ENCODE results near the gene OR5J2. TPM values are rescaled to one million over a fixed set of nuclear protein-coding genes. Genes with fewer than 3 reads are reported as not detected.

The OR5J2 gene
- total RNA-seq, 2 donors from 2014 or later, result not detected

- Mint-ChIP-seq H3K27ac (no peak overlapping the region), H3K4me3 (no peak overlapping the region), H3K36me3 (ENCODE audit: low read depth) (no peaks in the 10 kb centered on the region), H3K4me1 (peaks cover 5% of the 10 kb centered on the region), H3K9me3 (no peaks in the 10 kb centered on the region), H3K27me3 (ENCODE audit: insufficient read depth) (no peaks in the 10 kb centered on the region)
- Histone ChIP-seq H3K4me1 (ENCODE audit: control insufficient read depth, insufficient read depth, low read length) (no peaks in the 10 kb centered on the region), H3K27me3 (ENCODE audit: control insufficient read depth, insufficient read depth, low read length, poor library complexity, severe bottlenecking) (no peaks in the 10 kb centered on the region), H3K27ac (ENCODE audit: low read depth, low read length) (no peak overlapping the region), H3K36me3 (ENCODE audit: control insufficient read depth, insufficient read depth, low read length) (no peaks in the 10 kb centered on the region), H3K9me3 (ENCODE audit: control insufficient read depth, low read length) (no peaks in the 10 kb centered on the region), H3K4me3 (ENCODE audit: low read length) (no peak overlapping the region), H3K9ac (ENCODE audit: extremely low read depth, low read length, poor library complexity, severe bottlenecking) (no peak overlapping the region)
- no peak for DNase-seq
- TF ChIP-seq CTCF (conservative IDR thresholded peaks at IDR 0.05), result no peak
- 92 to 96% methylated on average over 2 to 3 of the region's 3 CpGs for WGBS, 2 experiments (ENCODE audit: insufficient coverage in 1 of 2, insufficient read length in 1 of 2)
Measured at GRCh38 chr11:56172256-56172830, 4.1 kb upstream of the OR5J2 start.

GRCh38 chr11:56183459-56183858, 7.0 kb downstream of the OR5J2 start:
- Histone ChIP-seq H3K4me3 (ENCODE audit: low read length) (no peak overlapping the region), H3K9ac (ENCODE audit: extremely low read depth, low read length, poor library complexity, severe bottlenecking) (no peak overlapping the region), H3K27ac (ENCODE audit: low read depth, low read length) (no peak overlapping the region), H3K36me3 (ENCODE audit: control insufficient read depth, insufficient read depth, low read length) (no peaks in the 10 kb centered on the region), H3K4me1 (ENCODE audit: control insufficient read depth, insufficient read depth, low read length) (no peaks in the 10 kb centered on the region), H3K9me3 (ENCODE audit: control insufficient read depth, low read length) (peaks cover 8% of the 10 kb centered on the region), H3K27me3 (ENCODE audit: control insufficient read depth, insufficient read depth, low read length, poor library complexity, severe bottlenecking) (no peaks in the 10 kb centered on the region)
- Mint-ChIP-seq H3K27me3 (ENCODE audit: insufficient read depth) (no peaks in the 10 kb centered on the region), H3K27ac (no peak overlapping the region), H3K9me3 (peaks cover 4% of the 10 kb centered on the region), H3K4me3 (no peak overlapping the region), H3K4me1 (no peaks in the 10 kb centered on the region), H3K36me3 (ENCODE audit: low read depth) (no peaks in the 10 kb centered on the region)
- TF ChIP-seq CTCF (conservative IDR thresholded peaks at IDR 0.05), result no peak
- no peak for DNase-seq

GRCh38 chr11:56188602-56189001, 12.2 kb downstream of the OR5J2 start:
- no peak overlapping the region for H3K27ac Mint-ChIP-seq
- WGBS, 2 experiments (ENCODE audit: insufficient coverage in 1 of 2, insufficient read length in 1 of 2), result 67 to 93% methylated on average over 1 to 3 of the region's 3 CpGs

More at GRCh38 chr11:56188602-56189001, 12.2 kb downstream of the OR5J2 start:
- H3K27me3 ChIP-seq (ENCODE audit: control insufficient read depth, insufficient read depth, low read length, poor library complexity, severe bottlenecking), result no peaks in the 10 kb centered on the region
- no peaks in the 10 kb centered on the region for H3K4me1 Mint-ChIP-seq
- no peaks in the 10 kb centered on the region for H3K36me3 ChIP-seq (ENCODE audit: control insufficient read depth, insufficient read depth, low read length)
- no peak for TF ChIP-seq CTCF (conservative IDR thresholded peaks at IDR 0.05)
- no peak overlapping the region for H3K4me3 Mint-ChIP-seq
- H3K27me3 Mint-ChIP-seq (ENCODE audit: insufficient read depth), result no peaks in the 10 kb centered on the region
- no peak overlapping the region for H3K9ac ChIP-seq (ENCODE audit: extremely low read depth, low read length, poor library complexity, severe bottlenecking)
- H3K27ac ChIP-seq (ENCODE audit: low read depth, low read length), result no peak overlapping the region
- no peak overlapping the region for H3K4me3 ChIP-seq (ENCODE audit: low read length)
- peaks cover 11% of the 10 kb centered on the region for H3K9me3 ChIP-seq (ENCODE audit: control insufficient read depth, low read length)
- H3K9me3 Mint-ChIP-seq, result peaks cover 2% of the 10 kb centered on the region
- no peak for DNase-seq
- H3K36me3 Mint-ChIP-seq (ENCODE audit: low read depth), result no peaks in the 10 kb centered on the region
- no peaks in the 10 kb centered on the region for H3K4me1 ChIP-seq (ENCODE audit: control insufficient read depth, insufficient read depth, low read length)

Measured in endodermal cell (in vitro differentiated cells).